ENCODE data around the gene CBLL1. TPM values are rescaled to one million over a fixed set of nuclear protein-coding genes. Genes with fewer than 3 reads are reported as not detected.

CBLL1 gene
- total RNA-seq, 1 experiment from 2014 or later, result 29.8 TPM

DNA sequence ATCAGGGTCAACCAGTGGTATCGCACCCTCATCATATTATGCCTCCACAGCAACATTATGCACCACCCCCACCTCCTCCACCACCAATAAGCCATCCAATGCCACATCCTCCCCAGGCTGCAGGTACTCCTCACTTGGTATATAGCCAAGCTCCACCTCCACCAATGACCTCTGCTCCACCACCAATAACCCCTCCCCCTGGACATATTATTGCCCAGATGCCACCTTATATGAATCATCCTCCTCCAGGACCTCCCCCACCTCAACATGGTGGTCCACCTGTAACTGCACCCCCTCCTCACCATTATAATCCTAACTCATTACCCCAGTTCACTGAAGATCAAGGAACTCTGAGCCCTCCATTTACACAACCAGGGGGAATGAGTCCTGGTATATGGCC lies 14.7 kb downstream of the CBLL1 start (continued):
- TF ChIP-seq, protein P1, sequence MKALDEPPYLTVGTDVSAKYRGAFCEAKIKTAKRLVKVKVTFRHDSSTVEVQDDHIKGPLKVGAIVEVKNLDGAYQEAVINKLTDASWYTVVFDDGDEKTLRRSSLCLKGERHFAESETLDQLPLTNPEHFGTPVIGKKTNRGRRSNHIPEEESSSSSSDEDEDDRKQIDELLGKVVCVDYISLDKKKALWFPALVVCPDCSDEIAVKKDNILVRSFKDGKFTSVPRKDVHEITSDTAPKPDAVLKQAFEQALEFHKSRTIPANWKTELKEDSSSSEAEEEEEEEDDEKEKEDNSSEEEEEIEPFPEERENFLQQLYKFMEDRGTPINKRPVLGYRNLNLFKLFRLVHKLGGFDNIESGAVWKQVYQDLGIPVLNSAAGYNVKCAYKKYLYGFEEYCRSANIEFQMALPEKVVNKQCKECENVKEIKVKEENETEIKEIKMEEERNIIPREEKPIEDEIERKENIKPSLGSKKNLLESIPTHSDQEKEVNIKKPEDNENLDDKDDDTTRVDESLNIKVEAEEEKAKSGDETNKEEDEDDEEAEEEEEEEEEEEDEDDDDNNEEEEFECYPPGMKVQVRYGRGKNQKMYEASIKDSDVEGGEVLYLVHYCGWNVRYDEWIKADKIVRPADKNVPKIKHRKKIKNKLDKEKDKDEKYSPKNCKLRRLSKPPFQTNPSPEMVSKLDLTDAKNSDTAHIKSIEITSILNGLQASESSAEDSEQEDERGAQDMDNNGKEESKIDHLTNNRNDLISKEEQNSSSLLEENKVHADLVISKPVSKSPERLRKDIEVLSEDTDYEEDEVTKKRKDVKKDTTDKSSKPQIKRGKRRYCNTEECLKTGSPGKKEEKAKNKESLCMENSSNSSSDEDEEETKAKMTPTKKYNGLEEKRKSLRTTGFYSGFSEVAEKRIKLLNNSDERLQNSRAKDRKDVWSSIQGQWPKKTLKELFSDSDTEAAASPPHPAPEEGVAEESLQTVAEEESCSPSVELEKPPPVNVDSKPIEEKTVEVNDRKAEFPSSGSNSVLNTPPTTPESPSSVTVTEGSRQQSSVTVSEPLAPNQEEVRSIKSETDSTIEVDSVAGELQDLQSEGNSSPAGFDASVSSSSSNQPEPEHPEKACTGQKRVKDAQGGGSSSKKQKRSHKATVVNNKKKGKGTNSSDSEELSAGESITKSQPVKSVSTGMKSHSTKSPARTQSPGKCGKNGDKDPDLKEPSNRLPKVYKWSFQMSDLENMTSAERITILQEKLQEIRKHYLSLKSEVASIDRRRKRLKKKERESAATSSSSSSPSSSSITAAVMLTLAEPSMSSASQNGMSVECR (CRISPR knock-in tag; IDR thresholded peaks at IDR 0.05; ENCODE audit: borderline replicate concordance), result no peak
- TF ChIP-seq, protein P2, sequence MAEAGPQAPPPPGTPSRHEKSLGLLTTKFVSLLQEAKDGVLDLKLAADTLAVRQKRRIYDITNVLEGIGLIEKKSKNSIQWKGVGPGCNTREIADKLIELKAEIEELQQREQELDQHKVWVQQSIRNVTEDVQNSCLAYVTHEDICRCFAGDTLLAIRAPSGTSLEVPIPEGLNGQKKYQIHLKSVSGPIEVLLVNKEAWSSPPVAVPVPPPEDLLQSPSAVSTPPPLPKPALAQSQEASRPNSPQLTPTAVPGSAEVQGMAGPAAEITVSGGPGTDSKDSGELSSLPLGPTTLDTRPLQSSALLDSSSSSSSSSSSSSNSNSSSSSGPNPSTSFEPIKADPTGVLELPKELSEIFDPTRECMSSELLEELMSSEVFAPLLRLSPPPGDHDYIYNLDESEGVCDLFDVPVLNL (CRISPR knock-in tag; IDR thresholded peaks at IDR 0.05; ENCODE audit: borderline replicate concordance, low read depth), result no peak
- TF ChIP-seq, protein P3, sequence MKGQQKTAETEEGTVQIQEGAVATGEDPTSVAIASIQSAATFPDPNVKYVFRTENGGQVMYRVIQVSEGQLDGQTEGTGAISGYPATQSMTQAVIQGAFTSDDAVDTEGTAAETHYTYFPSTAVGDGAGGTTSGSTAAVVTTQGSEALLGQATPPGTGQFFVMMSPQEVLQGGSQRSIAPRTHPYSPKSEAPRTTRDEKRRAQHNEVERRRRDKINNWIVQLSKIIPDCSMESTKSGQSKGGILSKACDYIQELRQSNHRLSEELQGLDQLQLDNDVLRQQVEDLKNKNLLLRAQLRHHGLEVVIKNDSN (CRISPR knock-in tag; IDR thresholded peaks at IDR 0.05), result no peak

DNA sequence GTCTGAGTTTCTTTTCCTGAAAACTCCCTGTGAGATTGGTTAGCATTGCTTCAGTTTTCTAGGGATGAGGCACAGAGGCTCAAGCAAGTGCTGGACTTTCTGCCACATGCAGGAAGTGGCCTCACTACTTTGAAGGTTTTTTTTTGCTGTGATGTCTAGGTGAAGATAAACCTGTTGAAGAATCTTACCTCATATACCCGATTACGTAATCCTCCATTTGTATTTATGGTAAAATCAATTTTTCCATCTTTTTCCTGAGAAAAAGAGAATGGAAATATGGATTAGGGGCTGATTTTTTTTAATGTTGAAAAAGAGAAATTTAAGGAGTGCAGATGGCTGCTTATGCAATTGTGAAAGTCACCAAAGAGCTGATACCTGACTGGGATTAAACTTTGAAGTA lies 23.4 kb downstream of the CBLL1 start:
- Mint-ChIP-seq H3K27ac (no peak overlapping the region), H3K4me1 (no peaks in the 10 kb centered on the region), H3K36me3 (no peaks in the 10 kb centered on the region), H3K4me3 (no peak overlapping the region), H3K27me3 (ENCODE audit: low read depth) (peaks cover 9% of the 10 kb centered on the region), H3K9me3 (no peaks in the 10 kb centered on the region)
- CTCF ChIA-PET, result no interaction called here
- no peak for ATAC-seq
- DNase-seq (ENCODE audit: low spot score), result no peak
- TF ChIP-seq, protein P4, sequence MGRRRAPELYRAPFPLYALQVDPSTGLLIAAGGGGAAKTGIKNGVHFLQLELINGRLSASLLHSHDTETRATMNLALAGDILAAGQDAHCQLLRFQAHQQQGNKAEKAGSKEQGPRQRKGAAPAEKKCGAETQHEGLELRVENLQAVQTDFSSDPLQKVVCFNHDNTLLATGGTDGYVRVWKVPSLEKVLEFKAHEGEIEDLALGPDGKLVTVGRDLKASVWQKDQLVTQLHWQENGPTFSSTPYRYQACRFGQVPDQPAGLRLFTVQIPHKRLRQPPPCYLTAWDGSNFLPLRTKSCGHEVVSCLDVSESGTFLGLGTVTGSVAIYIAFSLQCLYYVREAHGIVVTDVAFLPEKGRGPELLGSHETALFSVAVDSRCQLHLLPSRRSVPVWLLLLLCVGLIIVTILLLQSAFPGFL (CRISPR knock-in tag; IDR thresholded peaks at IDR 0.05; ENCODE audit: borderline replicate concordance), result no peak
- TF ChIP-seq FOXJ3 (CRISPR knock-in tag; IDR thresholded peaks at IDR 0.05; ENCODE audit: borderline replicate concordance) (no peak), ZNF263 (CRISPR knock-in tag; IDR thresholded peaks at IDR 0.05; ENCODE audit: low read depth) (no peak), SOX15 (CRISPR knock-in tag; IDR thresholded peaks at IDR 0.05) (no peak), FOXP1 (CRISPR knock-in tag; IDR thresholded peaks at IDR 0.05; ENCODE audit: borderline replicate concordance) (no peak), SMAD3 (CRISPR knock-in tag; IDR thresholded peaks at IDR 0.05; ENCODE audit: borderline replicate concordance) (no peak), PRRX2 (CRISPR knock-in tag; IDR thresholded peaks at IDR 0.05) (no peak), ESRRA (CRISPR knock-in tag; IDR thresholded peaks at IDR 0.05; ENCODE audit: borderline replicate concordance) (no peak), JAZF1 (CRISPR knock-in tag; IDR thresholded peaks at IDR 0.05) (no peak)
- TF ChIP-seq, protein P5, sequence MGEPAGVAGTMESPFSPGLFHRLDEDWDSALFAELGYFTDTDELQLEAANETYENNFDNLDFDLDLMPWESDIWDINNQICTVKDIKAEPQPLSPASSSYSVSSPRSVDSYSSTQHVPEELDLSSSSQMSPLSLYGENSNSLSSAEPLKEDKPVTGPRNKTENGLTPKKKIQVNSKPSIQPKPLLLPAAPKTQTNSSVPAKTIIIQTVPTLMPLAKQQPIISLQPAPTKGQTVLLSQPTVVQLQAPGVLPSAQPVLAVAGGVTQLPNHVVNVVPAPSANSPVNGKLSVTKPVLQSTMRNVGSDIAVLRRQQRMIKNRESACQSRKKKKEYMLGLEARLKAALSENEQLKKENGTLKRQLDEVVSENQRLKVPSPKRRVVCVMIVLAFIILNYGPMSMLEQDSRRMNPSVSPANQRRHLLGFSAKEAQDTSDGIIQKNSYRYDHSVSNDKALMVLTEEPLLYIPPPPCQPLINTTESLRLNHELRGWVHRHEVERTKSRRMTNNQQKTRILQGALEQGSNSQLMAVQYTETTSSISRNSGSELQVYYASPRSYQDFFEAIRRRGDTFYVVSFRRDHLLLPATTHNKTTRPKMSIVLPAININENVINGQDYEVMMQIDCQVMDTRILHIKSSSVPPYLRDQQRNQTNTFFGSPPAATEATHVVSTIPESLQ (CRISPR knock-in tag; IDR thresholded peaks at IDR 0.05), result no peak
- TF ChIP-seq, protein P6, sequence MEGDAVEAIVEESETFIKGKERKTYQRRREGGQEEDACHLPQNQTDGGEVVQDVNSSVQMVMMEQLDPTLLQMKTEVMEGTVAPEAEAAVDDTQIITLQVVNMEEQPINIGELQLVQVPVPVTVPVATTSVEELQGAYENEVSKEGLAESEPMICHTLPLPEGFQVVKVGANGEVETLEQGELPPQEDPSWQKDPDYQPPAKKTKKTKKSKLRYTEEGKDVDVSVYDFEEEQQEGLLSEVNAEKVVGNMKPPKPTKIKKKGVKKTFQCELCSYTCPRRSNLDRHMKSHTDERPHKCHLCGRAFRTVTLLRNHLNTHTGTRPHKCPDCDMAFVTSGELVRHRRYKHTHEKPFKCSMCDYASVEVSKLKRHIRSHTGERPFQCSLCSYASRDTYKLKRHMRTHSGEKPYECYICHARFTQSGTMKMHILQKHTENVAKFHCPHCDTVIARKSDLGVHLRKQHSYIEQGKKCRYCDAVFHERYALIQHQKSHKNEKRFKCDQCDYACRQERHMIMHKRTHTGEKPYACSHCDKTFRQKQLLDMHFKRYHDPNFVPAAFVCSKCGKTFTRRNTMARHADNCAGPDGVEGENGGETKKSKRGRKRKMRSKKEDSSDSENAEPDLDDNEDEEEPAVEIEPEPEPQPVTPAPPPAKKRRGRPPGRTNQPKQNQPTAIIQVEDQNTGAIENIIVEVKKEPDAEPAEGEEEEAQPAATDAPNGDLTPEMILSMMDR (IDR thresholded peaks at IDR 0.05), result no peak
- TF ChIP-seq, protein P7, sequence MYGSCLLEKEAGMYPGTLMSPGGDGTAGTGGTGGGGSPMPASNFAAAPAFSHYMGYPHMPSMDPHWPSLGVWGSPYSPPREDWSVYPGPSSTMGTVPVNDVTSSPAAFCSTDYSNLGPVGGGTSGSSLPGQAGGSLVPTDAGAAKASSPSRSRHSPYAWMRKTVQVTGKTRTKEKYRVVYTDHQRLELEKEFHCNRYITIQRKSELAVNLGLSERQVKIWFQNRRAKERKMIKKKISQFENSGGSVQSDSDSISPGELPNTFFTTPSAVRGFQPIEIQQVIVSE (CRISPR knock-in tag; IDR thresholded peaks at IDR 0.05; ENCODE audit: borderline replicate concordance), result no peak
- TF ChIP-seq, protein P3 (CRISPR knock-in tag; IDR thresholded peaks at IDR 0.05), result no peak
- TF ChIP-seq, protein P8, sequence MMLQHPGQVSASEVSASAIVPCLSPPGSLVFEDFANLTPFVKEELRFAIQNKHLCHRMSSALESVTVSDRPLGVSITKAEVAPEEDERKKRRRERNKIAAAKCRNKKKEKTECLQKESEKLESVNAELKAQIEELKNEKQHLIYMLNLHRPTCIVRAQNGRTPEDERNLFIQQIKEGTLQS (CRISPR knock-in tag; conservative IDR thresholded peaks at IDR 0.05), result no peak
- TF ChIP-seq, protein P9, sequence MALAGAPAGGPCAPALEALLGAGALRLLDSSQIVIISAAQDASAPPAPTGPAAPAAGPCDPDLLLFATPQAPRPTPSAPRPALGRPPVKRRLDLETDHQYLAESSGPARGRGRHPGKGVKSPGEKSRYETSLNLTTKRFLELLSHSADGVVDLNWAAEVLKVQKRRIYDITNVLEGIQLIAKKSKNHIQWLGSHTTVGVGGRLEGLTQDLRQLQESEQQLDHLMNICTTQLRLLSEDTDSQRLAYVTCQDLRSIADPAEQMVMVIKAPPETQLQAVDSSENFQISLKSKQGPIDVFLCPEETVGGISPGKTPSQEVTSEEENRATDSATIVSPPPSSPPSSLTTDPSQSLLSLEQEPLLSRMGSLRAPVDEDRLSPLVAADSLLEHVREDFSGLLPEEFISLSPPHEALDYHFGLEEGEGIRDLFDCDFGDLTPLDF (CRISPR knock-in tag; IDR thresholded peaks at IDR 0.05), result no peak
- TF ChIP-seq, protein P2 (CRISPR knock-in tag; IDR thresholded peaks at IDR 0.05; ENCODE audit: borderline replicate concordance, low read depth), result no peak
- POLR2A ChIA-PET, result no interaction called here

Measured in WTC11 (cell line).